Measurements from ENCODE around the gene NKAIN2.

NKAIN2 gene

GRCh38 chr6:124822204-124822613 lies 1018.5 kb downstream of the NKAIN2 start:
- H3K9me3 Mint-ChIP-seq: no peaks in the 10 kb centered on the region
- H3K36me3 Mint-ChIP-seq: no peaks in the 10 kb centered on the region
- H3K4me1 Mint-ChIP-seq: no peaks in the 10 kb centered on the region
- H3K4me3 Mint-ChIP-seq: no peak overlapping the region
- no peak overlapping the region for H3K27ac Mint-ChIP-seq
- H3K27me3 Mint-ChIP-seq: peaks cover 2% of the 10 kb centered on the region

DNA sequence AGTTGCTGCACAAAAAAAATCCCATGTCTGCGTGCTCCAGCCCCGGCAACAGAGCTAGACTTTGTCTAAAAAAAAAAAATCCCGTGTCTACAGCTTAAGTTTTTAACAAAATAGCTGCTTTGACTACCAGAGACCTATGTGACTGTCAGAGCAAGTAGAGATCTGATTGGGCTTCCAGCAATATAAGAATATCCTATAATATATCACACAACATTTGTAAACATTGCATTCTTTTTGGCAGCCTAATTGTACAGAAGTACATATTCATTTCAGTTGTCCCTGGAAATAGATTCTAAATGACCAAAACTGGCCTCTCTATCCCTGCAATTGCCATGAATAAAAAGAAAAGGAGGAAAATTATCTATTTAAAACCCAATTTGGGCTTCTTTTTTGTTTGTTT lies 1019.1 kb downstream of the NKAIN2 start:
- Mint-ChIP-seq H3K27ac (no peak overlapping the region), H3K9me3 (no peaks in the 10 kb centered on the region), H3K4me1 (no peaks in the 10 kb centered on the region), H3K27me3 (peaks cover 2% of the 10 kb centered on the region), H3K36me3 (no peaks in the 10 kb centered on the region), H3K4me3 (no peak overlapping the region)

- Mint-ChIP-seq H3K36me3 (no peaks in the 10 kb centered on the region), H3K4me3 (no peak overlapping the region)
Measured at GRCh38 chr6:124823240-124824111, 1019.8 kb downstream of the NKAIN2 start.

DNA sequence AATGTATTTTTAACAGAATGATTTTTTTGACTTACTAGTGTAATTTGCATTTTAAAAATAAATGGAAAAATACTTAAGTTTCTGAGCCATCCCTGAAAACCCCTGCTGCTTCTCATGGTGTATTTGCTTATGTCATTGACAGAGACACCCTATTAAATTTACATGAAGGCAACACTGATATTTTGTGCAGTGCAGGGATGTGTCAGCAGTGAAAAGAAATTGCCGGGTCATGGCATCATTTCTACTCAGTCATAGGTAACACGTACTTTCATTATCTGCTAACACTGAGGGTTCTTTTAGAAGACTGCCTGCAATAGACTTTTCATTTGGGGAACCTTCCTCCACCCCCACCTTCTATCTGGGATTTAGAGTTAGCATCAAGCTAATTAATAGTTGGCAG lies 1021.9 kb downstream of the NKAIN2 start:
- Mint-ChIP-seq H3K9me3 (no peaks in the 10 kb centered on the region), H3K36me3 (no peaks in the 10 kb centered on the region), H3K27me3 (no peaks in the 10 kb centered on the region), H3K4me3 (no peak overlapping the region), H3K4me1 (no peaks in the 10 kb centered on the region), H3K27ac (no peak overlapping the region)

More at GRCh38 chr6:124823240-124824111, 1019.8 kb downstream of the NKAIN2 start:
- Mint-ChIP-seq H3K27me3 (peaks cover 2% of the 10 kb centered on the region), H3K4me1 (no peaks in the 10 kb centered on the region), H3K9me3 (no peaks in the 10 kb centered on the region), H3K27ac (no peak overlapping the region)

DNA sequence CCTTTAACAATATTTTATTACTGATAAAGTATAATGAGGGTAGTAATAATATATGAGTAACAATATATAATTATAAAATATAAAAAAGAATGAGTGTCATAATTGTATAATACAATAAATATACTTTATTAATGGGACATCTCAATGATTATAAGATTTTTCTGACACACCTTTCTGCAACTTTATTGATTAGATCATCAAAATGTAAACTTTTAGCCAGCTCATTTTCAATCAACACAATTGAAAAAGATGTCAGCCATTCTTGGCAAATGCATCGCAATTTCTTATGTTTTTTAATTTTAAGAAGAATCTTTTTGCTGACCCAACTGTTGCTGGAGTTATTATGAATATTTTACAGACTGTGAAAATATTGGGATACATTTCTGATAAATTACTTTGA lies 1026.2 kb downstream of the NKAIN2 start:
- Mint-ChIP-seq H3K27me3 (no peaks in the 10 kb centered on the region), H3K36me3 (no peaks in the 10 kb centered on the region), H3K9me3 (no peaks in the 10 kb centered on the region), H3K4me3 (no peak overlapping the region), H3K27ac (no peak overlapping the region), H3K4me1 (no peaks in the 10 kb centered on the region)

- no peaks in the 10 kb centered on the region for H3K36me3 Mint-ChIP-seq
- no peaks in the 10 kb centered on the region for H3K9me3 Mint-ChIP-seq
- H3K4me3 Mint-ChIP-seq: no peak overlapping the region
- H3K4me1 Mint-ChIP-seq: no peaks in the 10 kb centered on the region
- no peaks in the 10 kb centered on the region for H3K27me3 Mint-ChIP-seq
- H3K27ac Mint-ChIP-seq: no peak overlapping the region
Measured at GRCh38 chr6:124830506-124830905, 1026.8 kb downstream of the NKAIN2 start.

DNA sequence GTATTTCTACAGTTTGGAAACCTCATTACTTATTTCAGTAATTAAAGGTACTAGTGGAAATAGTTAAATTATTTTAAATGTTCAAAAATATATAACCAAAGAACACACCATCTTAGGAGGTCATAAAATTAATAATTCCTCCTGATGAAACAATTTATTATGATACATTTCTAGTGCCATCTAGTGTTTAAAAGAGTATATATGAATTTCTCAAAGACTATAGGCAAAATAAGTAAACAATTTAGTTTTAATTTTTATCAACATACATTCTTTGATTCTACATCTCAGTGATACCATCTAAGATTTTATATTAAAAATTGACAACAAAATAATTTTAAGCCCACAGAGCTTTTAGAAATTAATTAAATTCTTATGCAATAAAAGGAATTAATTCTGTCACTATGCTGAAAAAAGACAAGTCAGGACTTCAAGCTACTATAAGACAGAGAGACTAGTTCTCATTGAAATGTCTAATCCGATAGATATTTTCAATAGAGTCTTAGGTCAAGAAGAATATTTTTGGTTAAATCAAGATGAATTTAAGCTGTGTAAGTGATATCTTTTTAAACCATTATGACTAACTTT lies 1050.8 kb downstream of the NKAIN2 start:
- no peaks in the 10 kb centered on the region for H3K9me3 Mint-ChIP-seq
- peaks cover 2% of the 10 kb centered on the region for H3K27me3 Mint-ChIP-seq
- no peak overlapping the region for H3K4me3 Mint-ChIP-seq
- no peaks in the 10 kb centered on the region for H3K4me1 Mint-ChIP-seq
- H3K27ac Mint-ChIP-seq: no peak overlapping the region
- H3K36me3 Mint-ChIP-seq: no peaks in the 10 kb centered on the region

DNA sequence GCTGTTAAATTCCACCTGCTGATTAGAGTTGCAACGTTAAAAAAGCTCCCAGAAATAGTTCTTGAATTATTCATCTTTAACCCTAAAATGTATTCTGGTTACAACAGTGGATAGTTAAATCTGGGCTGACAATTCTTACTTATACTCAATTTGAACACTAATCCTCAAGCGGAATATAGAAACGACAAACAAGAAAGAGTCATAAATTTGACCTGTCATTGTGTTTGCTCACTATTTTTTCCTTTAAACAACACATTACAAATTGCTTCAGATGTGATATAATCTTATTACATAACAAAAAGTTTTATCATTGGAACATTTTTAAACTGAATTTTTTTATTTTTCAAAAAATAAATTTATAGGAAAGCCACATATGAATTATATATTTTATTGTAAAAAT lies 1054.1 kb downstream of the NKAIN2 start:
- Mint-ChIP-seq H3K27ac (no peak overlapping the region), H3K36me3 (no peaks in the 10 kb centered on the region), H3K9me3 (no peaks in the 10 kb centered on the region), H3K4me3 (no peak overlapping the region), H3K4me1 (no peaks in the 10 kb centered on the region), H3K27me3 (no peaks in the 10 kb centered on the region)

DNA sequence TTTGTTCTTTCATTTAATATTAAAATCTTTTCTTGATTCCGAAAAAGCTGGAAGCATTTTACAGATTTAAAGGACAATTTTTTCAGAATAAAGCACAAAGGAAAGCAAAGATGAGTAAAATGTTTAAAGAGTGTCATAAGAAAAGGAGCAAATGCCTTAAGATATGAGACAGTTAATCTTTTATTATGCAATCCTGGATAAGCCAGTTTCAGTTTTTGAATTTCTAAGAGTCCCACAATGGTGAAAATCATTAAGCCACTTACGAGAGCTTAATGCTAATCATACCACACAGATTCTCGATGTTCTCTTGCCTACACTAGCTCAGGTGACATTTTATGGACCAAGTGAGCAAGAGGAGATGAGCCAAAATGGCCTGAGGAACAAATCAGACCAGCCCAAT lies 1054.9 kb downstream of the NKAIN2 start:
- H3K27ac Mint-ChIP-seq: no peak overlapping the region

GRCh38 chr6:124859366-124859765 lies 1055.7 kb downstream of the NKAIN2 start:
- Mint-ChIP-seq H3K9me3 (no peaks in the 10 kb centered on the region), H3K36me3 (no peaks in the 10 kb centered on the region), H3K27me3 (peaks cover 1% of the 10 kb centered on the region), H3K4me3 (no peak overlapping the region), H3K4me1 (no peaks in the 10 kb centered on the region), H3K27ac (no peak overlapping the region)

More for the DNA sequence above, 1054.9 kb downstream of the NKAIN2 start:
- Mint-ChIP-seq H3K9me3 (no peaks in the 10 kb centered on the region), H3K4me3 (no peak overlapping the region), H3K4me1 (no peaks in the 10 kb centered on the region), H3K36me3 (no peaks in the 10 kb centered on the region), H3K27me3 (no peaks in the 10 kb centered on the region)

- H3K4me1 Mint-ChIP-seq: no peaks in the 10 kb centered on the region
- H3K4me3 Mint-ChIP-seq: no peak overlapping the region
- no peaks in the 10 kb centered on the region for H3K36me3 Mint-ChIP-seq
- H3K27ac Mint-ChIP-seq: no peak overlapping the region
- H3K9me3 Mint-ChIP-seq: no peaks in the 10 kb centered on the region
- peaks cover 3% of the 10 kb centered on the region for H3K27me3 Mint-ChIP-seq
Measured at GRCh38 chr6:124866040-124866439, 1062.4 kb downstream of the NKAIN2 start.

DNA sequence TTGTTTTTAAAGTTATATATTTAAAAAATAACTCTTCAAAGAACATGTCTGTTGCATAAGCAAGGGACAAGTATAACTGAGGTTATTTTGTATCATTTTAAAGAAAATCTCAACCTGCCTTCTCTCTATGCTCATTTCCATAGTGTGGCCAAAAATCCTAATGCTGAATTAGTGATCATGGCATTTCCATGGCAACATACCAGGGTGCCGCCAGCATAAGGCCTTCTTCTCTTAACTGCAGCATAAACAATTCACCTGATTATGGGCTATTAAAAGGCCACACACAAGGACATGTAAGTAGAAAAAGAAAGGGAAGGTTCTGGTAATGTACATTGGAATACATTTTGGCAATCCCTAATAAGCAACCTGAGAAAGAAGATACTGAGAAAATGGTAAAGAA lies 1063.5 kb downstream of the NKAIN2 start:
- no peaks in the 10 kb centered on the region for H3K4me1 Mint-ChIP-seq
- H3K27me3 Mint-ChIP-seq: peaks cover 3% of the 10 kb centered on the region
- no peaks in the 10 kb centered on the region for H3K9me3 Mint-ChIP-seq
- H3K4me3 Mint-ChIP-seq: no peak overlapping the region
- no peaks in the 10 kb centered on the region for H3K36me3 Mint-ChIP-seq
- H3K27ac Mint-ChIP-seq: no peak overlapping the region

DNA sequence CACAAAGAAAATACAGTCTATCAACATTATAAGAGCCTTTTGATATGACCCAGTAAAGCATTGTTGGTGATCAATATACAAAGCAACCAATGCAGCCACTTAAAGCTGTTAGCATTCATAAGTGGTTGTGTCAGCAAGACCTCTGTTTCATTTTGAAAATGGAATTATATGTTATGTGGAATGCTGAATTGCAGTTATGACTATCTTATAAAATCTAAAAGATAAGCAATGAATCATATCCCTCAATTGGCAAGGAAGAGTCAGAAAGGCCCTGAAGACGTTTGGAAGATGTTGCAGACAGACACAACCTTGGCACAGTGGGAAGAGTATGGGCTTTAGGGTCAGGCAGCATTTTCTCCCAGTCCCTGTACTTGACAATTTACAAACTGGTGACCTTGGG lies 1064.8 kb downstream of the NKAIN2 start:
- Mint-ChIP-seq H3K4me3 (no peak overlapping the region), H3K27me3 (peaks cover 6% of the 10 kb centered on the region), H3K27ac (no peak overlapping the region), H3K36me3 (no peaks in the 10 kb centered on the region), H3K4me1 (no peaks in the 10 kb centered on the region), H3K9me3 (no peaks in the 10 kb centered on the region)

- Mint-ChIP-seq H3K4me1 (no peaks in the 10 kb centered on the region), H3K4me3 (no peak overlapping the region), H3K9me3 (no peaks in the 10 kb centered on the region), H3K27ac (no peak overlapping the region), H3K27me3 (peaks cover 4% of the 10 kb centered on the region), H3K36me3 (no peaks in the 10 kb centered on the region)
Measured at GRCh38 chr6:124869416-124869815, 1065.8 kb downstream of the NKAIN2 start.

GRCh38 chr6:124870611-124871459 lies 1067.2 kb downstream of the NKAIN2 start:
- no peak overlapping the region for H3K4me3 Mint-ChIP-seq
- H3K27ac Mint-ChIP-seq: no peak overlapping the region
- H3K9me3 Mint-ChIP-seq: no peaks in the 10 kb centered on the region

More at GRCh38 chr6:124870611-124871459, 1067.2 kb downstream of the NKAIN2 start:
- no peaks in the 10 kb centered on the region for H3K36me3 Mint-ChIP-seq
- no peaks in the 10 kb centered on the region for H3K4me1 Mint-ChIP-seq
- peaks cover 4% of the 10 kb centered on the region for H3K27me3 Mint-ChIP-seq
